Endothelial cell of umbilical vein (primary cell): ENCODE measurements around the gene HOXA2. TPM values are rescaled to one million over a fixed set of nuclear protein-coding genes. Genes with fewer than 3 reads are reported as not detected.

ENCODE experiments used
- BruUV-seq: library from RNA; stranded (reverse); fragments of 400-500 nt; replicated peaks from 2 replicates; lab custom pipeline; 2021; lab: Mats Ljungman, UMichigan
- CTCF ChIA-PET: fragments of 300-600, 350-600 bp; sonication (Branson Sonifier 250); formaldehyde crosslinking; loops from one replicate; lab custom pipeline; 2021; ENCODE audit warnings: antibody characterized with exemption, inconsistent platforms; lab: Charles Lee
- POLR2A ChIA-PET: fragments of 300-600, 350-600 bp; sonication (Branson Sonifier 250); formaldehyde crosslinking; loops from one replicate; lab custom pipeline; 2021; ENCODE audit warnings: antibody characterized with exemption, inconsistent platforms; lab: Charles Lee
- DNase-seq: peaks from one replicate; pipeline ENCODE4 v3.0.0-alpha.2; 2011; ENCODE audit warnings: low read depth, low spot score
- FAIRE-seq: peaks from 2 replicates; lab custom pipeline; 2011; peaks lifted over from hg19 to GRCh38; lab: Jason Lieb, UNC
- H2AFZ ChIP-seq: 2 replicates; pipeline ENCODE4 v1.6.0; 2012; ENCODE audit warnings: low read depth, low read length, control low read depth, inconsistent platforms
- H3K27ac ChIP-seq: 2 replicates; pipeline ENCODE4 v1.5.1; 2011; ENCODE audit warnings: low read depth, mild to moderate bottlenecking, control low read depth, low read length, moderate library complexity; ENCODE audit not compliant: insufficient read depth
- H3K27me3 ChIP-seq, 2 experiments: 2 replicates each; pipeline versions ENCODE4 v1.6.0 to v1.6.1; 2011; ENCODE audit warnings: low read length in 2 of 2, mixed read lengths in 1 of 2; ENCODE audit not compliant: control insufficient read depth in 2 of 2, insufficient read depth in 2 of 2
- H3K36me3 ChIP-seq, 2 experiments: 2 replicates in 1 of 2; 3 replicates in 1 of 2; pipeline ENCODE4 v1.5.1; 2011; ENCODE audit warnings: low read length in 2 of 2, mild to moderate bottlenecking in 1 of 2, moderate library complexity in 1 of 2; ENCODE audit not compliant: control insufficient read depth in 2 of 2, insufficient read depth in 2 of 2; ENCODE audit errors: extremely low read depth in 1 of 2
- H3K4me1 ChIP-seq: 3 replicates; pipeline ENCODE4 v1.5.1; 2011; ENCODE audit warnings: mild to moderate bottlenecking, low read length; ENCODE audit not compliant: control insufficient read depth, insufficient read depth; ENCODE audit errors: extremely low read depth
- H3K4me2 ChIP-seq: 2 replicates; pipeline ENCODE4 v1.6.1; 2011; ENCODE audit warnings: low read length, control low read depth, mixed read lengths; ENCODE audit not compliant: insufficient read depth
- H3K4me3 ChIP-seq, 3 experiments: fragments of 200-600 bp in 1 of 3; sonication (generic), shearing (Covaris generic) in 1 of 3; replicated peaks in 1 of 3; 2 replicates each; pipeline ENCODE4 v1.5.1; 2011 to 2016; ENCODE audit warnings: control low read depth in 3 of 3, low read length in 3 of 3, mild to moderate bottlenecking in 2 of 3, inconsistent platforms in 1 of 3, low read depth in 1 of 3, moderate library complexity in 1 of 3; ENCODE audit not compliant: insufficient read depth in 1 of 3
- H3K79me2 ChIP-seq: 2 replicates; pipeline ENCODE4 v1.6.0; 2012; ENCODE audit warnings: low read length, inconsistent platforms; ENCODE audit not compliant: control insufficient read depth, insufficient read depth
- H3K9ac ChIP-seq: replicated peaks from 2 replicates; pipeline ENCODE3; 2011; ENCODE audit warnings: low read length, control low read depth; ENCODE audit not compliant: insufficient read depth; ENCODE audit errors: extremely low read depth
- H3K9me1 ChIP-seq: replicated peaks from 3 replicates; pipeline ENCODE4 v1.6.0; 2011; ENCODE audit warnings: mild to moderate bottlenecking, low read length; ENCODE audit not compliant: control insufficient read depth, insufficient read depth; ENCODE audit errors: extremely low read depth
- H3K9me3 ChIP-seq: replicated peaks from 2 replicates; pipeline ENCODE4 v1.5.1; 2012; ENCODE audit warnings: low read length, inconsistent platforms; ENCODE audit not compliant: control insufficient read depth, insufficient read depth
- H4K20me1 ChIP-seq: replicated peaks from 2 replicates; pipeline ENCODE3; 2011; ENCODE audit warnings: mild to moderate bottlenecking, low read length; ENCODE audit not compliant: control insufficient read depth, insufficient read depth; ENCODE audit errors: extremely low read depth
- EZH2 ChIP-seq: IDR thresholded peaks from 2 replicates; pipeline ENCODE4 v1.6.1; 2012; ENCODE audit warnings: borderline replicate concordance, low read depth, mild to moderate bottlenecking, moderate library complexity, low read length, inconsistent platforms; ENCODE audit not compliant: severe bottlenecking
- FOS ChIP-seq: IDR thresholded peaks from 2 replicates; pipeline ENCODE4 v1.6.1; 2011; ENCODE audit warnings: mild to moderate bottlenecking, low read length, moderate library complexity, borderline replicate concordance; ENCODE audit not compliant: insufficient read depth
- JUN ChIP-seq: IDR thresholded peaks from 2 replicates; pipeline ENCODE4 v1.6.1; 2011; ENCODE audit warnings: borderline replicate concordance, low read depth; ENCODE audit not compliant: insufficient read length, insufficient read depth
- MYC ChIP-seq: IDR thresholded peaks from one replicate; pipeline ENCODE4 v1.6.1; 2011; ENCODE audit warnings: mild to moderate bottlenecking, low read depth, low read length
- POLR2AphosphoS5 ChIP-seq: IDR thresholded peaks from 2 replicates; pipeline ENCODE4 v1.6.1; 2012; ENCODE audit warnings: low read depth, mild to moderate bottlenecking, control low read depth, low read length, moderate library complexity; ENCODE audit not compliant: insufficient read depth
- dilution Hi-C: fragments of 300-500 bp; cut with MboI; formaldehyde crosslinking; loops from one replicate; pipeline ENCODE4 v1.15.0; 2019; ENCODE audit warnings: low sequenced_read_pairs; ENCODE audit not compliant: extremely low pct_ligation_motif_present
- intact Hi-C: fragments of 100-400 bp; cut with micrococcal nuclease; formaldehyde crosslinking; loops from one replicate; pipeline ENCODE4 v1.10.0; 2022
- polyA plus RNA-seq, 4 experiments: library from polyadenylated mRNA; depleted of rRNA in 3 of 4; stranded (reverse) in 3 of 4; unstranded in 1 of 4; fragments of >200 nt; gene quantifications; 2 replicates each; pipeline versions ENCODE4 v1.2.1 to v1.2.3, GENCODE V29; 2011 to 2012; ENCODE audit warnings: missing spikeins in 1 of 4
- total RNA-seq: library from RNA; stranded (reverse); gene quantifications from 2 replicates; pipeline ENCODE4 v1.2.3, GENCODE V29; 2021
- TF ChIP-seq, protein P1 (sequence below): IDR thresholded peaks from 2 replicates; pipeline ENCODE4 v1.6.1; 2011; ENCODE audit not compliant: insufficient read depth, insufficient read length
- TF ChIP-seq, protein P2 (sequence below), 2 donors: IDR thresholded peaks; 1 replicate in 1 of 2; 2 replicates in 1 of 2; pipeline ENCODE4 v1.5.1; 2011; ENCODE audit warnings: low read length in 2 of 2, mild to moderate bottlenecking in 2 of 2, moderate library complexity in 2 of 2, control low read depth in 1 of 2, inconsistent platforms in 1 of 2, low read depth in 1 of 2; ENCODE audit not compliant: insufficient read depth in 1 of 2; ENCODE audit errors: extremely low read depth in 1 of 2

HOXA2 gene
- total and polyA plus RNA-seq, 2 donors (not counting 3 experiments of a cell fraction or from before 2014, with no cell fraction given), result 1.6 to 2.3 TPM

DNA sequence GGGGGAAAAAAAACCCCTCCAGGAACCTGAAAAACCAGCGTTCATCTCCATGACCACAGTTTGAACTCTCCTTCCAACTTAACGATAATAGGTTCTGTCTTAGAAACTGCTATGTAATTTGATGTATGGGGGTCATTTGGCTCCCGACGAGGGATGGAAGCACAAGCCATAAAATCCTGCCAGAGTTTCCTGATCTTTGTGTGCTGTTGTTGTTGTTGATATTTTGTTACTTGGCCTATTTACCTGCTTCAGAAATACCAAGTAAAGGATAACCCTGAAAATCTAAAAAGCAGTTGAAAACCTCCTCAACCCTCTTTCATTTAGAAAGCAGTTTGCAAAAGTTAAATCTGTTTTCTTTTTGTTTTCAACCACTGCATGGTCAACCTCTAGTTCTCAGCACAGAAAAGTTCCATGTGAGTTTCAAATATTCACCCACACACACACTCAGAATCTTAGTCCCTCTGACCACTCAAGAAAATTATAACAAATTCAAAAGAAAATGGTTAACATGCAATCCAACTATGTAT lies 9.3 kb upstream of the HOXA2 start:
- POLR2A ChIA-PET, result interaction anchor here (1.4 kb wide), 1 partner anchor 54 kb away, joined by 4 read pairs; the partner anchor contains the start of gene HOXA9
- CTCF ChIA-PET, result interaction anchor here (0.9 to 3.7 kb wide), 4 partner anchors 8 to 742 kb away, joined by 3 to 36 read pairs (median 6); partner anchors contain the start of gene HOXA1
- H2AFZ ChIP-seq, result no peak overlapping the region
- no peaks in the 10 kb centered on the region for H4K20me1 ChIP-seq
- H3K9me1 ChIP-seq, result no peaks in the 10 kb centered on the region
- peak overlapping the region; percentile 80 for H3K9ac ChIP-seq
- peak overlapping the region in 2 of 3 experiments; percentile 3 to 84 for H3K4me3 ChIP-seq
- peak; percentile 75 for DNase-seq
- peaks cover 76% of the 10 kb centered on the region for H3K4me1 ChIP-seq
- H3K79me2 ChIP-seq, result peaks cover 76% of the 10 kb centered on the region
- TF ChIP-seq, protein P1, sequence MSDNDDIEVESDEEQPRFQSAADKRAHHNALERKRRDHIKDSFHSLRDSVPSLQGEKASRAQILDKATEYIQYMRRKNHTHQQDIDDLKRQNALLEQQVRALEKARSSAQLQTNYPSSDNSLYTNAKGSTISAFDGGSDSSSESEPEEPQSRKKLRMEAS, result no peak
- H3K27me3 ChIP-seq, result no peaks in the 10 kb centered on the region
- no peaks in the 10 kb centered on the region for H3K9me3 ChIP-seq
- peak; percentile 55 for FAIRE-seq
- dilution Hi-C loops (no loop called here), intact Hi-C loops (loop anchor here (10.0 kb wide), 1 partner anchor 957 kb away; the partner anchor contains the start of gene NFE2L3)
- H3K27ac ChIP-seq, result peak overlapping the region; percentile 96
- no TSS peak for BruUV-seq
- peaks cover 0 to 5% of the 10 kb centered on the region in 2 experiments for H3K36me3 ChIP-seq
- H3K4me2 ChIP-seq, result peak overlapping the region; percentile 97

DNA sequence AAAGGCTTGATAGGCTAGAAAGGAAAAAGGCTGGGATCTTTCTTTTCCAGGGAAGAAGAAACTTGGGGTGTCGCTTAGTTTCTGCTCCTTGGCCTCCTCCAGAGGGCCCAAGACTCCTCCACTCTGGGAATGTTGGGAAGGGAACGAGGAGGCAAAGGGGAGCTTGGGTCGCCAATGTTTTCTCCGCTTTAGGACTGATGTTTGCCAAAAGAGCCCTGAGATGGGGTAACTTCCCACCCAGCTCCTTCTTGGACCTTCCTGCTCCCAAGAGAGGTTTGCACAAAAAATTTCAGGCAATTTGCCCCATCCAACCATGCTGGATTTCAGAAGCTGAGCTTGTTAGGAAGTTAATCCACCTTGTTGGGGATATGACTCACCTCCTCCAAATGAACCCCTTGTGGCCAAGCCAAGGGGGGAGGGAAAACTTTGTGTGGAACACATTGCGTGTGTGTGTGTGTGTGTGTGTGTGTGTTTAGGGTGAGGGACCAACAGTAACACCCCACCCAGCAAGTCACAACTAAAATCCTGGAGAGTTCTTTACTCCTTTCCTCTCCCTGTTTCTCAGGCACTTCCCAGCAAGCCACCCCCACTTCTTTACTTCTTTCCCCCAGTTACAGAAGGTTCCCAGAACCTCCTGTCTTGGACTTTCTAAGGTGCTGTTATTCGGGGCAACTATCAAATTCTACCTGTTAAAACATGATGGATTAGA lies 8.7 kb upstream of the HOXA2 start:
- H3K9ac ChIP-seq, result peak overlapping the region; percentile 80
- intact Hi-C loops (loop anchor here (10.0 kb wide), 1 partner anchor 956 kb away; the partner anchor contains the start of gene NFE2L3), dilution Hi-C loops (no loop called here)
- CTCF ChIA-PET, result interaction anchor here (0.8 to 3.7 kb wide), 7 partner anchors 9 to 429 kb away, joined by 3 to 36 read pairs (median 5); partner anchors contain the start of genes HOXA1 and HOXA4
- no TSS peak for BruUV-seq
- peak overlapping the region in 2 of 3 experiments; percentile 3 to 84 for H3K4me3 ChIP-seq
- H2AFZ ChIP-seq, result no peak overlapping the region
- H3K4me2 ChIP-seq, result peak overlapping the region; percentile 97
- DNase-seq, result peak; percentile 87
- H3K79me2 ChIP-seq, result peaks cover 74% of the 10 kb centered on the region
- no peaks in the 10 kb centered on the region for H3K27me3 ChIP-seq
- TF ChIP-seq JUN (peak; percentile 88), EZH2 (no peak), MYC (peak; percentile 61), POLR2AphosphoS5 (peak; percentile 86), FOS (peak; percentile 87)
- TF ChIP-seq, protein P2, sequence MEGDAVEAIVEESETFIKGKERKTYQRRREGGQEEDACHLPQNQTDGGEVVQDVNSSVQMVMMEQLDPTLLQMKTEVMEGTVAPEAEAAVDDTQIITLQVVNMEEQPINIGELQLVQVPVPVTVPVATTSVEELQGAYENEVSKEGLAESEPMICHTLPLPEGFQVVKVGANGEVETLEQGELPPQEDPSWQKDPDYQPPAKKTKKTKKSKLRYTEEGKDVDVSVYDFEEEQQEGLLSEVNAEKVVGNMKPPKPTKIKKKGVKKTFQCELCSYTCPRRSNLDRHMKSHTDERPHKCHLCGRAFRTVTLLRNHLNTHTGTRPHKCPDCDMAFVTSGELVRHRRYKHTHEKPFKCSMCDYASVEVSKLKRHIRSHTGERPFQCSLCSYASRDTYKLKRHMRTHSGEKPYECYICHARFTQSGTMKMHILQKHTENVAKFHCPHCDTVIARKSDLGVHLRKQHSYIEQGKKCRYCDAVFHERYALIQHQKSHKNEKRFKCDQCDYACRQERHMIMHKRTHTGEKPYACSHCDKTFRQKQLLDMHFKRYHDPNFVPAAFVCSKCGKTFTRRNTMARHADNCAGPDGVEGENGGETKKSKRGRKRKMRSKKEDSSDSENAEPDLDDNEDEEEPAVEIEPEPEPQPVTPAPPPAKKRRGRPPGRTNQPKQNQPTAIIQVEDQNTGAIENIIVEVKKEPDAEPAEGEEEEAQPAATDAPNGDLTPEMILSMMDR (IDR thresholded peaks at IDR 0.05; ENCODE audit: extremely low read depth in 1 of 2, insufficient read depth in 1 of 2, low read depth in 1 of 2, low read length in 2 of 2), result peak in 1 of 2 donors; percentile 9
- POLR2A ChIA-PET, result interaction anchor here (1.4 kb wide), 1 partner anchor 54 kb away, joined by 4 read pairs; the partner anchor contains the start of gene HOXA9
- H3K4me1 ChIP-seq, result peaks cover 76% of the 10 kb centered on the region
- H3K9me1 ChIP-seq, result no peaks in the 10 kb centered on the region
- FAIRE-seq, result peak; percentile 62
- H3K9me3 ChIP-seq, result no peaks in the 10 kb centered on the region
- H3K27ac ChIP-seq, result peak overlapping the region; percentile 96
- H3K36me3 ChIP-seq, result peaks cover 0 to 5% of the 10 kb centered on the region in 2 experiments
- no peaks in the 10 kb centered on the region for H4K20me1 ChIP-seq
